MM.1S (cell line): Measurements from ENCODE around the gene BCL2A1.

Source experiments
- DNase-seq: peaks from one replicate; pipeline ENCODE4 v3.0.0-alpha.2; 2015
- H2AFZ ChIP-seq: fragments of 300-600 bp; sonication (generic); 2 replicates; pipeline ENCODE4 v1.6.0; 2016; ENCODE audit warnings: antibody characterized with exemption, low read length
- H3F3A ChIP-seq: fragments of 300-600 bp; sonication (generic); 2 replicates; pipeline ENCODE4 v1.6.1; 2016; ENCODE audit warnings: mild to moderate bottlenecking, antibody characterized with exemption, low read length, moderate library complexity, mixed read lengths; ENCODE audit not compliant: insufficient read depth
- H3K27ac ChIP-seq: fragments of 300-600 bp; sonication (generic); 2 replicates; pipeline ENCODE4 v1.5.1; 2016; ENCODE audit warnings: mild to moderate bottlenecking, low read length
- H3K27me3 ChIP-seq: fragments of 300-600 bp; sonication (generic); replicated peaks from 2 replicates; pipeline ENCODE4 v1.6.0; 2016; ENCODE audit warnings: low read length; ENCODE audit not compliant: insufficient read depth
- H3K36me3 ChIP-seq: fragments of 300-600 bp; sonication (generic); replicated peaks from 2 replicates; pipeline ENCODE4 v1.6.1; 2016; ENCODE audit warnings: mild to moderate bottlenecking, low read length, mixed read lengths; ENCODE audit not compliant: insufficient read depth
- H3K4me1 ChIP-seq: fragments of 300-600 bp; sonication (generic); 2 replicates; pipeline ENCODE4 v1.6.1; 2016; ENCODE audit warnings: low read length, mixed read lengths
- H3K4me2 ChIP-seq: fragments of 300-600 bp; sonication (generic); 2 replicates; pipeline ENCODE4 v1.6.0; 2016; ENCODE audit warnings: low read depth, low read length
- H3K4me3 ChIP-seq: fragments of 300-600 bp; sonication (generic); 2 replicates; pipeline ENCODE4 v1.5.1; 2016; ENCODE audit warnings: low read length, mixed read lengths
- H3K79me2 ChIP-seq: fragments of 300-600 bp; sonication (generic); 2 replicates; pipeline ENCODE4 v1.6.1; 2016; ENCODE audit warnings: mixed run types, low read length, mixed read lengths
- H3K9ac ChIP-seq: fragments of 300-600 bp; sonication (generic); 2 replicates; pipeline ENCODE4 v1.6.1; 2016; ENCODE audit warnings: low read length, mixed read lengths
- H3K9me2 ChIP-seq: fragments of 300-600 bp; sonication (generic); replicated peaks from 2 replicates; pipeline ENCODE4 v1.6.1; 2016; ENCODE audit warnings: mild to moderate bottlenecking, low read length, mixed read lengths; ENCODE audit not compliant: insufficient read depth
- H3K9me3 ChIP-seq: fragments of 300-600 bp; sonication (generic); replicated peaks from 2 replicates; pipeline ENCODE4 v1.6.1; 2016; ENCODE audit warnings: mild to moderate bottlenecking, low read length, mixed read lengths; ENCODE audit not compliant: insufficient read depth
- H4K20me1 ChIP-seq: fragments of 300-600 bp; sonication (generic); 2 replicates; pipeline ENCODE4 v1.6.1; 2016; ENCODE audit warnings: mild to moderate bottlenecking, low read length, moderate library complexity, mixed read lengths; ENCODE audit not compliant: insufficient read depth
- EZH2 ChIP-seq: fragments of 300-600 bp; sonication (generic); optimal IDR thresholded peaks from 2 replicates; pipeline ENCODE3; 2017; ENCODE audit warnings: low read depth, mild to moderate bottlenecking, antibody characterized with exemption, low read length, mixed read lengths
- EZH2phosphoT487 ChIP-seq: fragments of 300-600 bp; sonication (generic); IDR thresholded peaks from 2 replicates; pipeline ENCODE4 v1.6.1; 2018; ENCODE audit warnings: antibody characterized with exemption, low read length
- TF ChIP-seq, protein P1 (sequence below): fragments of 300-600 bp; sonication (generic); IDR thresholded peaks from 2 replicates; pipeline ENCODE4 v1.5.1; 2016; ENCODE audit warnings: antibody characterized with exemption, low read length, mixed read lengths

The BCL2A1 gene

DNA sequence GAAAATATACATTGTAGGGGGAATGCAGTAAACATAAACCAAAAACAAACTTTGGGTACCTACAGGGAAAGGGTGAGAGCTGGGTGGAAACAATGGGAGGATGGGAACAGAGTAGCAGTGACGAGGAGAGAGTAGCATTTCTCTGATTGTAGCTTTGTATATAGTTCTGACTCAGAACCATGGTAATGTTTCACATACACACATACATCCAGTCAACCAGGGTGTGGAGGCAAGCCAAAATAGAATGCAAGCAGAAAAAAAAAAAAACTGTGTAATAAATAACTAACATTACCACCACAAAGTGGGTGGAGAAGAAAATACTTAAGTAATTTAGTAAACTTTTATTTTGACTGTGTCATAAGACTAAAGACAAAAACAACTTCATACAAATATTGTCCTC, 27.2 kb downstream of the BCL2A1 start:
- Histone ChIP-seq H2AFZ (no peak overlapping the region), H3F3A (no peaks in the 10 kb centered on the region), H3K9me3 (no peaks in the 10 kb centered on the region), H3K27ac (no peak overlapping the region), H3K4me1 (no peaks in the 10 kb centered on the region), H3K4me3 (no peak overlapping the region), H3K9me2 (no peaks in the 10 kb centered on the region), H3K4me2 (no peak overlapping the region), H3K36me3 (no peaks in the 10 kb centered on the region), H3K79me2 (no peaks in the 10 kb centered on the region), H4K20me1 (no peaks in the 10 kb centered on the region), H3K27me3 (no peaks in the 10 kb centered on the region), H3K9ac (no peak overlapping the region)
- no peak for DNase-seq
- TF ChIP-seq EZH2 (no peak), EZH2phosphoT487 (no peak)
- TF ChIP-seq, protein P1, sequence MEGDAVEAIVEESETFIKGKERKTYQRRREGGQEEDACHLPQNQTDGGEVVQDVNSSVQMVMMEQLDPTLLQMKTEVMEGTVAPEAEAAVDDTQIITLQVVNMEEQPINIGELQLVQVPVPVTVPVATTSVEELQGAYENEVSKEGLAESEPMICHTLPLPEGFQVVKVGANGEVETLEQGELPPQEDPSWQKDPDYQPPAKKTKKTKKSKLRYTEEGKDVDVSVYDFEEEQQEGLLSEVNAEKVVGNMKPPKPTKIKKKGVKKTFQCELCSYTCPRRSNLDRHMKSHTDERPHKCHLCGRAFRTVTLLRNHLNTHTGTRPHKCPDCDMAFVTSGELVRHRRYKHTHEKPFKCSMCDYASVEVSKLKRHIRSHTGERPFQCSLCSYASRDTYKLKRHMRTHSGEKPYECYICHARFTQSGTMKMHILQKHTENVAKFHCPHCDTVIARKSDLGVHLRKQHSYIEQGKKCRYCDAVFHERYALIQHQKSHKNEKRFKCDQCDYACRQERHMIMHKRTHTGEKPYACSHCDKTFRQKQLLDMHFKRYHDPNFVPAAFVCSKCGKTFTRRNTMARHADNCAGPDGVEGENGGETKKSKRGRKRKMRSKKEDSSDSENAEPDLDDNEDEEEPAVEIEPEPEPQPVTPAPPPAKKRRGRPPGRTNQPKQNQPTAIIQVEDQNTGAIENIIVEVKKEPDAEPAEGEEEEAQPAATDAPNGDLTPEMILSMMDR: no peak

DNA sequence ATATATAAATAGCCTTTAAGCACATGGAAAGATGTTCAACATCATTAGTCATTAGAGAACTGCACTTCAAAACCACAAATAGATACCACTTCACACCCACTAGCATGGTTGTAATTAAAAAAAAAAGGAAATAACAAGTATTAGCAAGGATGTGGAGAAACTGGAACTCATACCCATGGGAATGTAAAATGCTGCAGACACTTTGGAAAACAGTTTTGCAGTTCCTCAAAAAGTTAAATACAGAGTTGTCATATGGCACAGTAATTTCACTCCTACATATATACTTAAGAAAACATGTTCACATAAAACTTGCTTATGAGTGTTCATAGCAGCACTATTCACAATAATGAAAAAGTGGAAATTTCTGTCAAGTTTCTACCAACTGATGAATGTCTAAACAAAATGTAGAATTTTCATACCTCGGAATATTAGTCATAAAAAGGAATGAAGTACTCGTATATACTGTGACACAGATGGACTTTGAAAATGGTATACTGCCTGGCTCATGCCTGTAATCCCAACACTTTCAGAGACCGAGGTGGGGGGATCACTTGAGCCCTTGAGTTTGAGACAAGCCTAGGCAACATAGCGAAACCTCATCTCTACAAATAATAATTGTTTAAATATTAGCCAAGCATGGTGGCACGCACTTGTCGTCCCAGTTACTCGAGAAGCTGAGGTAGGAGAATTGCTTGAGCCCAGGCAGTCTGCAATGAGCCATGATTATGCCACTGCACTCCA, 28.1 kb downstream of the BCL2A1 start:
- Histone ChIP-seq H3K79me2 (no peaks in the 10 kb centered on the region), H3K9me2 (no peaks in the 10 kb centered on the region), H2AFZ (no peak overlapping the region), H3K36me3 (no peaks in the 10 kb centered on the region), H3K4me1 (no peaks in the 10 kb centered on the region), H3K9ac (no peak overlapping the region), H3K27ac (no peak overlapping the region), H3K27me3 (no peaks in the 10 kb centered on the region), H3K4me2 (no peak overlapping the region), H3F3A (no peaks in the 10 kb centered on the region), H4K20me1 (no peaks in the 10 kb centered on the region), H3K9me3 (no peaks in the 10 kb centered on the region), H3K4me3 (no peak overlapping the region)
- TF ChIP-seq EZH2 (no peak), EZH2phosphoT487 (no peak)
- TF ChIP-seq, protein P1: no peak
- DNase-seq: no peak

DNA sequence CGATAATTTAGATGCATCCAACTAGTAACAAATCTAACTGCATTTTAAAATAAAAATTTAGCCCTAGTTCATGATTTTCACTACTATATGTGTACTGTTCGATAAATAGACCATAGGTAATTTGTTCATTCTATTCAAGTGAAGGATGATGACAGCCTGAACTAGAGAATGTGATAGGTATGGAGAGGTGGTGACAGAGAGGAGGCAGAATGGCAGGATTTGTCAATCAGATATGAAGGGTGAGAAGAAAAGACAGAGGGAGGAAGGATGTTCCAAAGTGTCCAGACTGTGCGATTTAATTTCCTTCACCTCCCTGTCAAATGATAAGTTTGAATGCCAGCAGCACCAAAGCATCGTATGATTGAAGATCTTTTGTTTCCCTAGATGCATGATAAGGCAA, 31.6 kb downstream of the BCL2A1 start:
- H2AFZ ChIP-seq: no peak overlapping the region
- H3K27ac ChIP-seq: no peak overlapping the region
- TF ChIP-seq, protein P1: no peak
- TF ChIP-seq EZH2 (no peak), EZH2phosphoT487 (no peak)
- H3F3A ChIP-seq: no peaks in the 10 kb centered on the region
- H3K4me2 ChIP-seq: no peak overlapping the region
- H3K9me2 ChIP-seq: no peaks in the 10 kb centered on the region
- no peaks in the 10 kb centered on the region for H3K79me2 ChIP-seq
- H3K9ac ChIP-seq: no peak overlapping the region
- no peaks in the 10 kb centered on the region for H3K36me3 ChIP-seq
- DNase-seq: no peak
- H3K9me3 ChIP-seq: no peaks in the 10 kb centered on the region
- H4K20me1 ChIP-seq: no peaks in the 10 kb centered on the region
- H3K27me3 ChIP-seq: no peaks in the 10 kb centered on the region
- H3K4me1 ChIP-seq: no peaks in the 10 kb centered on the region
- no peak overlapping the region for H3K4me3 ChIP-seq
